HEK293 (cell line): ENCODE data around the gene PRKCQ.

Experiments used
- CTCF ChIA-PET: fragments of 350-600 bp; formaldehyde crosslinking; extraction: SDS; loops from one replicate; lab custom pipeline; 2021; ENCODE audit warnings: antibody characterized with exemption; lab: Yijun Ruan, JAX
- POLR2A ChIA-PET: fragments of 300-600 bp; formaldehyde crosslinking; extraction: SDS; loops from one replicate; lab custom pipeline; 2020; ENCODE audit warnings: antibody characterized with exemption, inconsistent platforms; lab: Yijun Ruan, JAX
- H3K27ac ChIP-seq: fragments of 200-500 bp; sonication (Bioruptor generic); 2 replicates; pipeline ENCODE4 v1.5.1; 2014; ENCODE audit warnings: low read depth, low read length, control low read depth, inconsistent platforms; ENCODE audit errors: extremely low read depth
- H3K36me3 ChIP-seq, 2 experiments: fragments of 200-500 bp in 1 of 2; sonication (Bioruptor generic) in 1 of 2; 1 replicate in 1 of 2; 2 replicates in 1 of 2; pipeline ENCODE4 v1.5.1; 2014 to 2017; ENCODE audit warnings: inconsistent platforms in 2 of 2, low read length in 2 of 2; ENCODE audit not compliant: control insufficient read depth in 2 of 2, insufficient read depth in 1 of 2
- H3K4me1 ChIP-seq: fragments of 200-500 bp; sonication (Bioruptor generic); 2 replicates; pipeline ENCODE4 v1.5.1; 2014; ENCODE audit warnings: mild to moderate bottlenecking, low read length, inconsistent platforms; ENCODE audit not compliant: control insufficient read depth, insufficient read depth
- H3K4me3 ChIP-seq: 2 replicates; pipeline ENCODE4 v1.5.1; 2011; ENCODE audit warnings: low read depth, mild to moderate bottlenecking, control low read depth, low read length, moderate library complexity
- H3K9me3 ChIP-seq: fragments of 200-500 bp; sonication (Bioruptor generic); 2 replicates; pipeline ENCODE4 v1.5.1; 2014; ENCODE audit warnings: low read depth, low read length, inconsistent platforms; ENCODE audit not compliant: control insufficient read depth, insufficient read depth
- ATF2 ChIP-seq: fragments of 450-650 bp; formaldehyde crosslinking; IDR thresholded peaks from 2 replicates; pipeline ENCODE4 v1.5.1; 2016; ENCODE audit warnings: missing biosample characterization, missing genetic modification characterization, low read depth
- BCL11B ChIP-seq: fragments of 450-650 bp; formaldehyde crosslinking; IDR thresholded peaks from 2 replicates; pipeline ENCODE4 v1.5.1; 2016; ENCODE audit warnings: low read depth, missing biosample characterization, missing genetic modification characterization
- KLF1 ChIP-seq: fragments of 450-650 bp; formaldehyde crosslinking; IDR thresholded peaks from 2 replicates; pipeline ENCODE4 v1.5.1; 2016; ENCODE audit warnings: missing biosample characterization, missing genetic modification characterization
- OVOL3 ChIP-seq: fragments of 450-650 bp; formaldehyde crosslinking; IDR thresholded peaks from 2 replicates; pipeline ENCODE4 v1.5.1; 2016; ENCODE audit warnings: missing biosample characterization, missing genetic modification characterization
- RBAK ChIP-seq: fragments of 450-650 bp; formaldehyde crosslinking; IDR thresholded peaks from 2 replicates; pipeline ENCODE4 v1.5.1; 2016; ENCODE audit warnings: missing biosample characterization, missing genetic modification characterization
- SCRT1 ChIP-seq: fragments of 450-650 bp; formaldehyde crosslinking; IDR thresholded peaks from 2 replicates; pipeline ENCODE4 v1.5.1; 2016; ENCODE audit warnings: missing biosample characterization, missing genetic modification characterization, borderline replicate concordance
- ZBTB1 ChIP-seq: fragments of 450-650 bp; formaldehyde crosslinking; IDR thresholded peaks from 2 replicates; pipeline ENCODE4 v1.5.1; 2016; ENCODE audit warnings: missing biosample characterization, missing genetic modification characterization
- ZBTB10 ChIP-seq: fragments of 450-650 bp; formaldehyde crosslinking; IDR thresholded peaks from 2 replicates; pipeline ENCODE4 v1.5.1; 2016; ENCODE audit warnings: missing biosample characterization, missing genetic modification characterization
- ZBTB17 ChIP-seq: fragments of 450-650 bp; formaldehyde crosslinking; IDR thresholded peaks from 2 replicates; pipeline ENCODE4 v1.5.1; 2016; ENCODE audit warnings: missing biosample characterization, missing genetic modification characterization
- ZEB2 ChIP-seq: fragments of 450-650 bp; formaldehyde crosslinking; IDR thresholded peaks from 2 replicates; pipeline ENCODE4 v1.5.1; 2016; ENCODE audit warnings: missing biosample characterization, missing genetic modification characterization
- ZNF10 ChIP-seq: fragments of 450-650 bp; formaldehyde crosslinking; IDR thresholded peaks from 2 replicates; pipeline ENCODE4 v1.5.1; 2017; ENCODE audit warnings: missing biosample characterization, missing genetic modification characterization
- ZNF2 ChIP-seq: fragments of 450-650 bp; formaldehyde crosslinking; IDR thresholded peaks from 2 replicates; pipeline ENCODE4 v1.5.1; 2016; ENCODE audit warnings: missing biosample characterization, missing genetic modification characterization
- ZNF280D ChIP-seq: fragments of 450-650 bp; formaldehyde crosslinking; IDR thresholded peaks from 2 replicates; pipeline ENCODE4 v1.5.1; 2016; ENCODE audit warnings: missing biosample characterization, missing genetic modification characterization
- ZNF394 ChIP-seq: fragments of 450-650 bp; formaldehyde crosslinking; IDR thresholded peaks from 2 replicates; pipeline ENCODE4 v1.5.1; 2016; ENCODE audit warnings: missing biosample characterization, missing genetic modification characterization, mild to moderate bottlenecking, moderate library complexity, borderline replicate concordance
- ZNF510 ChIP-seq: fragments of 450-650 bp; formaldehyde crosslinking; IDR thresholded peaks from 2 replicates; pipeline ENCODE4 v1.5.1; 2018; ENCODE audit warnings: mild to moderate bottlenecking, missing genetic modification characterization, missing biosample characterization; ENCODE audit not compliant: insufficient replicate concordance
- ZNF571 ChIP-seq: fragments of 450-650 bp; formaldehyde crosslinking; IDR thresholded peaks from 2 replicates; pipeline ENCODE4 v1.5.0; 2017; ENCODE audit warnings: missing biosample characterization, missing genetic modification characterization
- ZNF791 ChIP-seq: fragments of 450-650 bp; formaldehyde crosslinking; IDR thresholded peaks from 2 replicates; pipeline ENCODE4 v1.5.1; 2016; ENCODE audit warnings: missing biosample characterization, missing genetic modification characterization
- ZSCAN18 ChIP-seq: fragments of 450-650 bp; formaldehyde crosslinking; IDR thresholded peaks from 2 replicates; pipeline ENCODE4 v1.5.1; 2016; ENCODE audit warnings: missing biosample characterization, missing genetic modification characterization
- ZSCAN5A ChIP-seq: fragments of 450-650 bp; formaldehyde crosslinking; IDR thresholded peaks from 2 replicates; pipeline ENCODE4 v1.5.1; 2016; ENCODE audit warnings: missing biosample characterization, missing genetic modification characterization

Gene PRKCQ

GRCh38 chr10:6598679-6599078 lies 18.6 kb upstream of the PRKCQ start (continued):
- no peak for TF ChIP-seq ZNF10 (tag by site-specific recombination)
- no peak for TF ChIP-seq SCRT1 (tag by site-specific recombination)
- TF ChIP-seq ZNF571, result no peak

- CTCF ChIA-PET, result interaction anchor here (0.6 to 1.0 kb wide), 2 partner anchors 8 to 45 kb away, joined by 3 to 4 read pairs; no protein-coding TSS in a partner anchor
- no peak for TF ChIP-seq ZBTB10 (tag by site-specific recombination)
- TF ChIP-seq ZSCAN5A, result no peak
- TF ChIP-seq ZNF280D (tag by site-specific recombination), result no peak
- TF ChIP-seq ZNF510 (tag by site-specific recombination), result no peak
- no peak for TF ChIP-seq OVOL3 (tag by site-specific recombination)
- TF ChIP-seq ZNF2 (tag by site-specific recombination), result no peak
- TF ChIP-seq ZBTB17, result no peak
- TF ChIP-seq RBAK (tag by site-specific recombination), result no peak
- TF ChIP-seq KLF1, result no peak
- TF ChIP-seq, all 188 proteins: peak for 0
- Histone ChIP-seq H3K9me3 (no peaks in the 10 kb centered on the region), H3K27ac (no peak overlapping the region), H3K36me3 (no peaks in the 10 kb centered on the region), H3K4me1 (no peaks in the 10 kb centered on the region), H3K4me3 (no peak overlapping the region)
- POLR2A ChIA-PET, result no interaction called here
These were observed 17.4 kb upstream of the PRKCQ start for GRCh38 chr10:6597478-6597877.

GRCh38 chr10:6595499-6595898 lies 15.4 kb upstream of the PRKCQ start:
- POLR2A ChIA-PET, result no interaction called here
- no peaks in the 10 kb centered on the region for H3K4me1 ChIP-seq
- H3K27ac ChIP-seq, result no peak overlapping the region
- no peaks in the 10 kb centered on the region for H3K9me3 ChIP-seq
- H3K4me3 ChIP-seq, result no peak overlapping the region
- TF ChIP-seq BCL11B (tag by site-specific recombination), result no peak
- TF ChIP-seq ZEB2 (tag by site-specific recombination), result no peak
- TF ChIP-seq ATF2 (tag by site-specific recombination), result no peak
- TF ChIP-seq ZNF791 (tag by site-specific recombination), result no peak
- no peak for TF ChIP-seq ZNF394 (tag by site-specific recombination)
- no peak for TF ChIP-seq ZBTB1 (tag by site-specific recombination)
- TF ChIP-seq ZSCAN18 (tag by site-specific recombination), result no peak
- TF ChIP-seq, all 188 proteins: peak for 0
- CTCF ChIA-PET, result no interaction called here
- no peaks in the 10 kb centered on the region for H3K36me3 ChIP-seq
